ENCODE results near the gene GABBR1. TPM values are rescaled to one million over a fixed set of nuclear protein-coding genes. Genes with fewer than 3 reads are reported as not detected.

Gene GABBR1
- total and polyA plus RNA-seq, 2 donors (not counting 1 experiment from before 2014, with no cell fraction given): 198 to 241 TPM

GRCh38 chr6:29593199-29593855 lies 39.7 kb downstream of the GABBR1 start:
- Histone ChIP-seq H3K36me3 (replicated peaks in 1 of 2; ENCODE audit: control extremely low read depth in 1 of 2, control insufficient read depth in 1 of 2, extremely low read depth in 1 of 2, insufficient read depth in 2 of 2, low read length in 1 of 2) (no peaks in the 10 kb centered on the region), H3K9ac (ENCODE audit: low read length) (no peak overlapping the region), H3K79me2 (ENCODE audit: control insufficient read depth, insufficient read depth, low read length) (no peaks in the 10 kb centered on the region), H3K27ac (ENCODE audit: low read length in 2 of 2) (no peak overlapping the region), H3K27me3 (replicated peaks in 1 of 4; ENCODE audit: control extremely low read depth in 1 of 4, control insufficient read depth in 3 of 4, insufficient read depth in 4 of 4, low read length in 3 of 4) (no peaks in the 10 kb centered on the region), H4K20me1 (ENCODE audit: control insufficient read depth, insufficient read depth, low read length, poor library complexity, severe bottlenecking) (no peaks in the 10 kb centered on the region), H3K4me3 (ENCODE audit: control extremely low read depth in 1 of 5, extremely low read depth in 1 of 5, insufficient read depth in 1 of 5, low read depth in 2 of 5, low read length in 4 of 5) (no peak overlapping the region), H3K4me1 (ENCODE audit: control insufficient read depth in 2 of 2, insufficient read depth in 2 of 2, low read length in 2 of 2) (peaks cover 0 to 5% of the 10 kb centered on the region in 2 donors), H3K9me3 (ENCODE audit: control extremely low read depth in 1 of 3, control insufficient read depth in 2 of 3, insufficient read depth in 1 of 3, low read length in 2 of 3) (no peaks in the 10 kb centered on the region), H2AFZ (ENCODE audit: insufficient read depth, low read depth, low read length, poor library complexity, severe bottlenecking) (no peak overlapping the region), H3K4me2 (replicated peaks; ENCODE audit: low read depth, low read length, poor library complexity, severe bottlenecking) (no peak overlapping the region)
- intact Hi-C loops (cut with micrococcal nuclease): no loop called here
- no peak overlapping the region for H3K4me3 Mint-ChIP-seq
- 38% methylated on average over 3 of the region's 4 CpGs for WGBS (ENCODE audit: insufficient coverage)
- H3K27me3 Mint-ChIP-seq: peaks cover 18% of the 10 kb centered on the region
- no peak for ATAC-seq (ENCODE audit: low read depth)
- POLR2A ChIA-PET: no interaction called here
- peaks cover 2% of the 10 kb centered on the region for H3K4me1 Mint-ChIP-seq
- no peak for DNase-seq
- H3K9me3 Mint-ChIP-seq (ENCODE audit: insufficient read depth): no peaks in the 10 kb centered on the region
- CTCF ChIA-PET: interaction anchor here (0.7 kb wide), 1 partner anchor 40 kb away, joined by 3 read pairs; no protein-coding TSS in a partner anchor
- no peak overlapping the region for H3K27ac Mint-ChIP-seq
- TF ChIP-seq CTCF (IDR thresholded peaks at IDR 0.05) (no peak), EZH2 (IDR thresholded peaks at IDR 0.05; ENCODE audit: borderline replicate concordance, insufficient read depth, low read depth, low read length, poor library complexity, severe bottlenecking) (no peak)

GRCh38 chr6:29591677-29592076 lies 41.3 kb downstream of the GABBR1 start:
- Histone ChIP-seq H3K4me1 (ENCODE audit: control insufficient read depth in 2 of 2, insufficient read depth in 2 of 2, low read length in 2 of 2) (peaks cover 0 to 5% of the 10 kb centered on the region in 2 donors), H2AFZ (ENCODE audit: insufficient read depth, low read depth, low read length, poor library complexity, severe bottlenecking) (no peak overlapping the region), H3K27me3 (replicated peaks in 1 of 4; ENCODE audit: control extremely low read depth in 1 of 4, control insufficient read depth in 3 of 4, insufficient read depth in 4 of 4, low read length in 3 of 4) (peaks cover 0 to 3% (median 0%) of the 10 kb centered on the region in 4 experiments), H3K27ac (ENCODE audit: low read length in 2 of 2) (no peak overlapping the region), H3K36me3 (replicated peaks in 1 of 2; ENCODE audit: control extremely low read depth in 1 of 2, control insufficient read depth in 1 of 2, extremely low read depth in 1 of 2, insufficient read depth in 2 of 2, low read length in 1 of 2) (no peaks in the 10 kb centered on the region), H3K79me2 (ENCODE audit: control insufficient read depth, insufficient read depth, low read length) (no peaks in the 10 kb centered on the region), H4K20me1 (ENCODE audit: control insufficient read depth, insufficient read depth, low read length, poor library complexity, severe bottlenecking) (no peaks in the 10 kb centered on the region), H3K4me3 (ENCODE audit: control extremely low read depth in 1 of 5, extremely low read depth in 1 of 5, insufficient read depth in 1 of 5, low read depth in 2 of 5, low read length in 4 of 5) (no peak overlapping the region), H3K9ac (ENCODE audit: low read length) (no peak overlapping the region), H3K9me3 (ENCODE audit: control extremely low read depth in 1 of 3, control insufficient read depth in 2 of 3, insufficient read depth in 1 of 3, low read length in 2 of 3) (no peaks in the 10 kb centered on the region), H3K4me2 (replicated peaks; ENCODE audit: low read depth, low read length, poor library complexity, severe bottlenecking) (no peak overlapping the region)
- Mint-ChIP-seq H3K27me3 (peaks cover 26% of the 10 kb centered on the region), H3K4me1 (peaks cover 2% of the 10 kb centered on the region), H3K27ac (no peak overlapping the region), H3K4me3 (no peak overlapping the region), H3K9me3 (ENCODE audit: insufficient read depth) (no peaks in the 10 kb centered on the region)
- ATAC-seq (ENCODE audit: low read depth) (no peak), DNase-seq (no peak)
- no peak for TF ChIP-seq EZH2 (IDR thresholded peaks at IDR 0.05; ENCODE audit: borderline replicate concordance, insufficient read depth, low read depth, low read length, poor library complexity, severe bottlenecking)
- no peak for TF ChIP-seq CTCF (IDR thresholded peaks at IDR 0.05)
- ChIA-PET POLR2A (no interaction called here), CTCF (interaction anchor here (0.6 kb wide), 1 partner anchor 1777 kb away, joined by 3 read pairs; no protein-coding TSS in a partner anchor)
- WGBS (ENCODE audit: insufficient coverage): 100% methylated on average over 1 of the region's 2 CpGs
- intact Hi-C loops (cut with micrococcal nuclease): no loop called here
